Activated T-helper 17 cell treated with anti-CD3 and anti-CD28 coated beads, Interleukin-2, amount 50 U/mL, for 72 hours (primary cell): Measurements from ENCODE around the gene RASSF5. TPM values are rescaled to one million over a fixed set of nuclear protein-coding genes. Genes with fewer than 3 reads are reported as not detected.
"Not testable (repeated sequence)": the region's sequence is repeated elsewhere in the genome, so short reads cannot be mapped to it uniquely, and the experiment has no call there.

ENCODE experiments used
- ATAC-seq: fragments of 150-1000 bp; cut with Tn5 transposase; replicated peaks from 2 replicates; pipeline ENCODE4 v1.10.0; 2021; ENCODE audit warnings: mild to moderate bottlenecking, moderate library complexity
- H3K27ac Mint-ChIP-seq: one replicate; pipeline ENCODE4 v1.8.0; 2022; ENCODE audit warnings: mixed read lengths
- H3K27me3 Mint-ChIP-seq: one replicate; pipeline ENCODE4 v1.8.0; 2022; ENCODE audit warnings: mixed read lengths
- H3K36me3 Mint-ChIP-seq: one replicate; pipeline ENCODE4 v1.8.0; 2022; ENCODE audit warnings: low read depth, mild to moderate bottlenecking, mixed read lengths
- H3K4me1 Mint-ChIP-seq: one replicate; pipeline ENCODE4 v1.8.0; 2022; ENCODE audit warnings: mixed read lengths
- H3K4me3 Mint-ChIP-seq: one replicate; pipeline ENCODE4 v1.8.0; 2022; ENCODE audit warnings: mild to moderate bottlenecking, mixed read lengths
- H3K9me3 Mint-ChIP-seq: one replicate; pipeline ENCODE4 v1.8.0; 2022; ENCODE audit warnings: mixed read lengths
- total RNA-seq, 2 donors: library from RNA; stranded (reverse); gene quantifications; one replicate each; pipeline ENCODE4 v1.2.3, GENCODE V29; 2022

RASSF5 gene
- total RNA-seq, 2 donors from 2014 or later, result 162 to 227 TPM

- peaks cover 49% of the 10 kb centered on the region for H3K36me3 Mint-ChIP-seq
- H3K4me3 Mint-ChIP-seq, result peak within 1 kb of the TSS; percentile 97
- no peaks in the 10 kb centered on the region for H3K27me3 Mint-ChIP-seq
- H3K4me1 Mint-ChIP-seq, result peaks cover 32% of the 10 kb centered on the region
- peak within 1 kb of the TSS; percentile 97 for H3K27ac Mint-ChIP-seq
- ATAC-seq, result peak; percentile 83
- no peaks in the 10 kb centered on the region for H3K9me3 Mint-ChIP-seq
Observed at GRCh38 chr1:206612129-206612876, 105.0 kb downstream of the RASSF5 start, which contains the start of gene EIF2D. TSS of gene EIF2D (minus strand) at chr1:206612465. CDS start at chr1:206612342, 123 bp downstream.

GRCh38 chr1:206626396-206626795 is 119.1 kb downstream of the RASSF5 start:
- not testable (repeated sequence) for ATAC-seq, H3K4me3 Mint-ChIP-seq, H3K27ac Mint-ChIP-seq, H3K36me3 Mint-ChIP-seq, H3K4me1 Mint-ChIP-seq, H3K9me3 Mint-ChIP-seq, H3K27me3 Mint-ChIP-seq

GRCh38 chr1:206628916-206629315 is 121.6 kb downstream of the RASSF5 start:
- Mint-ChIP-seq H3K4me1 (no peaks in the 10 kb centered on the region), H3K36me3 (no peaks in the 10 kb centered on the region), H3K4me3 (no peak overlapping the region), H3K9me3 (no peaks in the 10 kb centered on the region), H3K27me3 (peaks cover 4% of the 10 kb centered on the region), H3K27ac (no peak overlapping the region)
- ATAC-seq, result no peak

- Mint-ChIP-seq H3K4me1 (peaks cover 11% of the 10 kb centered on the region), H3K27ac (no peak overlapping the region), H3K27me3 (peaks cover 4% of the 10 kb centered on the region), H3K36me3 (no peaks in the 10 kb centered on the region), H3K4me3 (no peak overlapping the region), H3K9me3 (no peaks in the 10 kb centered on the region)
- no peak for ATAC-seq
Observed at GRCh38 chr1:206631085-206631509, 123.8 kb downstream of the RASSF5 start.

- H3K4me1 Mint-ChIP-seq, result peaks cover 11% of the 10 kb centered on the region
- peaks cover 2% of the 10 kb centered on the region for H3K36me3 Mint-ChIP-seq
- H3K27me3 Mint-ChIP-seq, result peaks cover 4% of the 10 kb centered on the region
- H3K9me3 Mint-ChIP-seq, result no peaks in the 10 kb centered on the region
- peak overlapping the region; percentile 86 for H3K4me3 Mint-ChIP-seq
- no peak overlapping the region for H3K27ac Mint-ChIP-seq
- no peak for ATAC-seq
Observed at GRCh38 chr1:206633708-206634121, 126.4 kb downstream of the RASSF5 start.

GRCh38 chr1:206634365-206635079 is 127.2 kb downstream of the RASSF5 start:
- Mint-ChIP-seq H3K4me1 (peaks cover 11% of the 10 kb centered on the region), H3K27ac (peak overlapping the region; percentile 62), H3K27me3 (peaks cover 4% of the 10 kb centered on the region), H3K9me3 (no peaks in the 10 kb centered on the region), H3K4me3 (peak overlapping the region; percentile 86), H3K36me3 (peaks cover 10% of the 10 kb centered on the region)
- ATAC-seq, result no peak

- Mint-ChIP-seq H3K9me3 (no peaks in the 10 kb centered on the region), H3K27me3 (peaks cover 4% of the 10 kb centered on the region), H3K4me3 (peak within 1 kb of the TSS; percentile 86), H3K27ac (peak within 1 kb of the TSS; percentile 62), H3K36me3 (peaks cover 12% of the 10 kb centered on the region), H3K4me1 (peaks cover 11% of the 10 kb centered on the region)
- peak; percentile 96 for ATAC-seq
Observed at GRCh38 chr1:206635080-206635977, 128.0 kb downstream of the RASSF5 start, which contains the start of gene DYRK3. TSS of gene DYRK3 (plus strand) at chr1:206635536. CDS start at chr1:206635704, 168 bp downstream.

GRCh38 chr1:206635978-206636345 is 128.6 kb downstream of the RASSF5 start:
- Mint-ChIP-seq H3K27ac (peak overlapping the region; percentile 15), H3K27me3 (peaks cover 4% of the 10 kb centered on the region), H3K4me3 (peak overlapping the region; percentile 86), H3K4me1 (peaks cover 11% of the 10 kb centered on the region), H3K9me3 (no peaks in the 10 kb centered on the region), H3K36me3 (peaks cover 12% of the 10 kb centered on the region)
- peak; percentile 8 for ATAC-seq

- ATAC-seq, result no peak
- Mint-ChIP-seq H3K9me3 (no peaks in the 10 kb centered on the region), H3K27ac (no peak overlapping the region), H3K4me3 (peak overlapping the region; percentile 86), H3K36me3 (peaks cover 12% of the 10 kb centered on the region), H3K4me1 (peaks cover 11% of the 10 kb centered on the region), H3K27me3 (peaks cover 4% of the 10 kb centered on the region)
Observed at GRCh38 chr1:206636671-206637070, 129.3 kb downstream of the RASSF5 start.

GRCh38 chr1:206637605-206638004 is 130.3 kb downstream of the RASSF5 start:
- peaks cover 11% of the 10 kb centered on the region for H3K4me1 Mint-ChIP-seq
- H3K9me3 Mint-ChIP-seq, result no peaks in the 10 kb centered on the region
- no peak for ATAC-seq
- H3K36me3 Mint-ChIP-seq, result peaks cover 12% of the 10 kb centered on the region
- peaks cover under 1% of the 10 kb centered on the region for H3K27me3 Mint-ChIP-seq
- no peak overlapping the region for H3K27ac Mint-ChIP-seq
- peak overlapping the region; percentile 86 for H3K4me3 Mint-ChIP-seq

Other genes with a start within 250 kb of the RASSF5 start
- gene IKBKE, start 37.1 kb upstream of the RASSF5 start, total RNA-seq, result 10 to 100 TPM; 21.7 to 26.6 TPM
- 10 to 100 TPM; 63.4 to 64.9 TPM for gene EIF2D, start 104.9 kb downstream of the RASSF5 start, total RNA-seq
- 10 to 100 TPM in 1 of 2 donors, 1 to 10 TPM in 1; 9.3 to 12.3 TPM for gene DYRK3, start 128.0 kb downstream of the RASSF5 start, total RNA-seq
- gene MAPKAPK2, start 177.4 kb downstream of the RASSF5 start, total RNA-seq, result 10 to 100 TPM; 64.6 to 85.3 TPM